Transverse colon (tissue), 3 donors: Measurements from ENCODE around the gene ZCCHC7.

Experiments used
- POLR2A ChIP-seq: fragments of 450-650 bp; IDR thresholded peaks from one replicate; pipeline ENCODE4 v1.6.1; 2016; ENCODE audit warnings: antibody characterized with exemption, mild to moderate bottlenecking, moderate library complexity
- TF ChIP-seq, protein P1 (sequence below), 5 experiments: fragments of 200-600 bp in 3 of 5; fragments of 450-650 bp in 2 of 5; sonication (generic) in 3 of 5; IDR thresholded peaks; 1 replicate in 2 of 5; 2 replicates in 3 of 5; pipeline ENCODE4 v1.5.1; 2016 to 2017; ENCODE audit warnings: antibody characterized with exemption in 5 of 5, inconsistent platforms in 3 of 5, mild to moderate bottlenecking in 2 of 5, moderate library complexity in 1 of 5

- TF ChIP-seq, protein P1, sequence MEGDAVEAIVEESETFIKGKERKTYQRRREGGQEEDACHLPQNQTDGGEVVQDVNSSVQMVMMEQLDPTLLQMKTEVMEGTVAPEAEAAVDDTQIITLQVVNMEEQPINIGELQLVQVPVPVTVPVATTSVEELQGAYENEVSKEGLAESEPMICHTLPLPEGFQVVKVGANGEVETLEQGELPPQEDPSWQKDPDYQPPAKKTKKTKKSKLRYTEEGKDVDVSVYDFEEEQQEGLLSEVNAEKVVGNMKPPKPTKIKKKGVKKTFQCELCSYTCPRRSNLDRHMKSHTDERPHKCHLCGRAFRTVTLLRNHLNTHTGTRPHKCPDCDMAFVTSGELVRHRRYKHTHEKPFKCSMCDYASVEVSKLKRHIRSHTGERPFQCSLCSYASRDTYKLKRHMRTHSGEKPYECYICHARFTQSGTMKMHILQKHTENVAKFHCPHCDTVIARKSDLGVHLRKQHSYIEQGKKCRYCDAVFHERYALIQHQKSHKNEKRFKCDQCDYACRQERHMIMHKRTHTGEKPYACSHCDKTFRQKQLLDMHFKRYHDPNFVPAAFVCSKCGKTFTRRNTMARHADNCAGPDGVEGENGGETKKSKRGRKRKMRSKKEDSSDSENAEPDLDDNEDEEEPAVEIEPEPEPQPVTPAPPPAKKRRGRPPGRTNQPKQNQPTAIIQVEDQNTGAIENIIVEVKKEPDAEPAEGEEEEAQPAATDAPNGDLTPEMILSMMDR (IDR thresholded peaks at IDR 0.05), result no peak
- no peak for TF ChIP-seq POLR2A
Observed at GRCh38 chr9:37290366-37290939, 170.1 kb downstream of the ZCCHC7 start.
